ENCODE measurements around the gene AGAP1. TPM values are rescaled to one million over a fixed set of nuclear protein-coding genes. Genes with fewer than 3 reads are reported as not detected.

Gene AGAP1
- total RNA-seq, 1 donor from 2014 or later, result 20.4 TPM

GRCh38 chr2:235526166-235526565 is 32.3 kb downstream of the AGAP1 start:
- peaks cover 44% of the 10 kb centered on the region for H4K20me1 ChIP-seq (ENCODE audit: low read depth)
- H3K9me3 ChIP-seq (ENCODE audit: low read depth), result no peaks in the 10 kb centered on the region
- Mint-ChIP-seq H3K36me3 (peaks cover 14% of the 10 kb centered on the region), H3K4me3 (no peak overlapping the region), H3K27ac (no peak overlapping the region), H3K27me3 (ENCODE audit: insufficient read depth, low read depth) (peaks cover 10% of the 10 kb centered on the region), H3K4me1 (peaks cover 13% of the 10 kb centered on the region), H3K9me3 (peaks cover 13% of the 10 kb centered on the region)
- H3K9ac ChIP-seq, result no peak overlapping the region
- no peak overlapping the region for H2AFZ ChIP-seq (replicated peaks)
- TF ChIP-seq EZH2phosphoT487 (IDR thresholded peaks at IDR 0.05) (no peak), CTCF (IDR thresholded peaks at IDR 0.05) (no peak), EZH2 (IDR thresholded peaks at IDR 0.05) (no peak)
- DNase-seq (ENCODE audit: low spot score), result no peak
- no peaks in the 10 kb centered on the region for H3K36me3 ChIP-seq
- H3K4me3 ChIP-seq, result no peak overlapping the region
- H3K27me3 ChIP-seq, result no peaks in the 10 kb centered on the region
- H3F3A ChIP-seq (ENCODE audit: low read depth), result no peaks in the 10 kb centered on the region
- peaks cover 8% of the 10 kb centered on the region for H3K4me1 ChIP-seq
- no peak overlapping the region for H3K4me2 ChIP-seq
- peaks cover 87% of the 10 kb centered on the region for H3K79me2 ChIP-seq (ENCODE audit: low read depth)
- no peak overlapping the region for H3K27ac ChIP-seq

DNA sequence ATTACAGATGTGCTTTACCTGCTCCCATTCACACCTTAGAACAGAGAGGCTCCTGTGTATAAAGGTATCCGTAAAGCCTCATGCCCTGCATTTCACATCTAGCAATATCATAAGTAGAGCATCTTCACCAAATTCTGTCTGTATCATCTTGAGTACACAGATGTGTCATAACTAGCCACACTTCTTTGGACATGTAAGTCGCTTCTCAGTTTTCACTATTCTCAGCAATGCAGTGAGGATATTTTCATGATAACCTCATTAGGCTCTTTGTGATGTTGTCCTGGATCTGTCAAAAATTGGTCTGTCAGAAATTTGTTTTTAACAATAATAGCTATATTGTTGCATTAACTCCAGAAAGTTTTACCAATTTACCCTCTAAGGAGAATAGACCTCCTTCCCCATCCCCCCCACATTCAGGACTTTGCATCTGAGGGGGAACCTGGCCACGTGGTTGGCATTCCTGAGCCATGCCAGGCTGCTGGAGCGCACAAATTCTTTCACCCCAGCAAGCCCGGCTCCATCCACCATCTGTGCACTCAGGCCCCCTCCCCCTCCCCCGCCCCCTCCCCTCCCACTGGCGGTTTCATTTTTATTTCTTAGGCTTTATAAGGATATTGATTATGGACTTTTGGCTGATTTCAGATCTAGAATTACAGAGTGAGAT is 34.1 kb downstream of the AGAP1 start:
- H3K36me3 Mint-ChIP-seq, result peaks cover 12% of the 10 kb centered on the region
- peaks cover 13% of the 10 kb centered on the region for H3K9me3 Mint-ChIP-seq
- no peaks in the 10 kb centered on the region for H3K36me3 ChIP-seq
- no peak overlapping the region for H3K9ac ChIP-seq
- H3K27me3 ChIP-seq, result no peaks in the 10 kb centered on the region
- H4K20me1 ChIP-seq (ENCODE audit: low read depth), result peaks cover 57% of the 10 kb centered on the region
- peak; percentile 69 for DNase-seq (ENCODE audit: low spot score)
- H2AFZ ChIP-seq (replicated peaks), result no peak overlapping the region
- no peak overlapping the region for H3K4me3 Mint-ChIP-seq
- H3K4me1 Mint-ChIP-seq, result peaks cover 11% of the 10 kb centered on the region
- peaks cover 8% of the 10 kb centered on the region for H3K4me1 ChIP-seq
- no peak overlapping the region for H3K27ac Mint-ChIP-seq
- H3K27ac ChIP-seq, result no peak overlapping the region
- no peaks in the 10 kb centered on the region for H3K9me3 ChIP-seq (ENCODE audit: low read depth)
- no peak for TF ChIP-seq EZH2 (IDR thresholded peaks at IDR 0.05)
- no peak for TF ChIP-seq CTCF (IDR thresholded peaks at IDR 0.05)
- no peak for TF ChIP-seq EZH2phosphoT487 (IDR thresholded peaks at IDR 0.05)
- H3F3A ChIP-seq (ENCODE audit: low read depth), result no peaks in the 10 kb centered on the region
- peak overlapping the region; percentile 45 for H3K4me2 ChIP-seq
- peaks cover 9% of the 10 kb centered on the region for H3K27me3 Mint-ChIP-seq (ENCODE audit: insufficient read depth, low read depth)
- no peak overlapping the region for H3K4me3 ChIP-seq
- peaks cover 86% of the 10 kb centered on the region for H3K79me2 ChIP-seq (ENCODE audit: low read depth)

DNA sequence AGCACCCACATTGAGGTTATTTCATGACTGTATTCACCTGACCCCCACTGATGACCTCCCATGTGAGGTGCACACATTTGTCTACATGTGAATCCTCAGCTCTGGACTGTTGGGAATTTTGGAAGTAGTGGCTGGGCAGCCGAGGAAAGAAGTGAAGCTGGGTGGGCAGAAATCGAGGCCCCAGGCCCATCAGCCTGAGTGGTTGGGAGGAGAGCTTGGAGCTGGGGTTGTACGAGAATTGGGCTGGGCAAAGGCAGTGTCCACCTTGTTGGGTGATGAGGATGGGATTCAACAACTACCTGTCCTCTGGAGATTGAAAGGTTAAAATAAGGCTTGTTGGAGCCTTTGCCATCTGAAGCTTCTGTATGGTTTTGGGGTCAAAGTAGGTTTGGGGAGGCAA is 35.8 kb downstream of the AGAP1 start:
- Mint-ChIP-seq H3K9me3 (peaks cover 13% of the 10 kb centered on the region), H3K36me3 (peaks cover 12% of the 10 kb centered on the region), H3K4me1 (peaks cover 28% of the 10 kb centered on the region), H3K27ac (no peak overlapping the region), H3K27me3 (ENCODE audit: insufficient read depth, low read depth) (peaks cover 9% of the 10 kb centered on the region), H3K4me3 (no peak overlapping the region)
- Histone ChIP-seq H3K4me1 (peaks cover 15% of the 10 kb centered on the region), H3F3A (ENCODE audit: low read depth) (no peaks in the 10 kb centered on the region), H4K20me1 (ENCODE audit: low read depth) (peaks cover 57% of the 10 kb centered on the region), H3K9me3 (ENCODE audit: low read depth) (no peaks in the 10 kb centered on the region), H3K79me2 (ENCODE audit: low read depth) (peaks cover 87% of the 10 kb centered on the region), H3K36me3 (no peaks in the 10 kb centered on the region), H3K27me3 (no peaks in the 10 kb centered on the region), H3K27ac (no peak overlapping the region), H3K9ac (no peak overlapping the region), H3K4me3 (no peak overlapping the region), H2AFZ (replicated peaks) (no peak overlapping the region), H3K4me2 (no peak overlapping the region)
- no peak for DNase-seq (ENCODE audit: low spot score)
- no peak for TF ChIP-seq EZH2 (IDR thresholded peaks at IDR 0.05)
- no peak for TF ChIP-seq CTCF (IDR thresholded peaks at IDR 0.05)
- no peak for TF ChIP-seq EZH2phosphoT487 (IDR thresholded peaks at IDR 0.05)

Data from neural progenitor cell (in vitro differentiated cells).